Skeletal muscle satellite cell (primary cell): ENCODE results near the gene TTC7B.

Experiments used
- H3K27me3 ChIP-seq: 2 replicates; pipeline ENCODE4 v1.7.0; 2013; ENCODE audit warnings: low read length; ENCODE audit not compliant: control insufficient read depth, insufficient read depth
- H3K36me3 ChIP-seq: 2 replicates; pipeline ENCODE4 v1.7.0; 2013; ENCODE audit warnings: mild to moderate bottlenecking, control low read depth, low read length; ENCODE audit not compliant: insufficient read depth
- H3K4me1 ChIP-seq: 2 replicates; pipeline ENCODE4 v1.7.0; 2013; ENCODE audit warnings: low read length; ENCODE audit not compliant: control insufficient read depth, insufficient read depth
- H3K4me2 ChIP-seq: 2 replicates; pipeline ENCODE4 v1.7.0; 2013; ENCODE audit warnings: mild to moderate bottlenecking, low read length
- H3K4me3 ChIP-seq: 2 replicates; pipeline ENCODE4 v1.7.0; 2013; ENCODE audit warnings: low read length
- H3K9ac ChIP-seq: 2 replicates; pipeline ENCODE4 v1.7.0; 2013; ENCODE audit warnings: mild to moderate bottlenecking, low read depth, low read length, moderate library complexity
- H3K9me3 ChIP-seq: replicated peaks from 2 replicates; pipeline ENCODE4 v1.7.0; 2013; ENCODE audit warnings: mild to moderate bottlenecking, control low read depth, low read length

Gene TTC7B

GRCh38 chr14:90715495-90715894, 100.7 kb downstream of the TTC7B start:
- Histone ChIP-seq H3K9ac (no peak overlapping the region), H3K4me2 (no peak overlapping the region), H3K36me3 (no peaks in the 10 kb centered on the region), H3K9me3 (no peaks in the 10 kb centered on the region), H3K27me3 (no peaks in the 10 kb centered on the region), H3K4me1 (peaks cover 4% of the 10 kb centered on the region), H3K4me3 (no peak overlapping the region)

GRCh38 chr14:90714811-90715210, 101.4 kb downstream of the TTC7B start:
- Histone ChIP-seq H3K9me3 (no peaks in the 10 kb centered on the region), H3K27me3 (no peaks in the 10 kb centered on the region), H3K36me3 (no peaks in the 10 kb centered on the region), H3K4me2 (no peak overlapping the region), H3K9ac (no peak overlapping the region), H3K4me1 (peaks cover 4% of the 10 kb centered on the region), H3K4me3 (no peak overlapping the region)

- Histone ChIP-seq H3K36me3 (no peaks in the 10 kb centered on the region), H3K4me2 (no peak overlapping the region), H3K9ac (no peak overlapping the region), H3K27me3 (no peaks in the 10 kb centered on the region), H3K4me1 (no peaks in the 10 kb centered on the region), H3K9me3 (no peaks in the 10 kb centered on the region), H3K4me3 (no peak overlapping the region)
Measured at GRCh38 chr14:90704738-90705392, 111.4 kb downstream of the TTC7B start.

DNA sequence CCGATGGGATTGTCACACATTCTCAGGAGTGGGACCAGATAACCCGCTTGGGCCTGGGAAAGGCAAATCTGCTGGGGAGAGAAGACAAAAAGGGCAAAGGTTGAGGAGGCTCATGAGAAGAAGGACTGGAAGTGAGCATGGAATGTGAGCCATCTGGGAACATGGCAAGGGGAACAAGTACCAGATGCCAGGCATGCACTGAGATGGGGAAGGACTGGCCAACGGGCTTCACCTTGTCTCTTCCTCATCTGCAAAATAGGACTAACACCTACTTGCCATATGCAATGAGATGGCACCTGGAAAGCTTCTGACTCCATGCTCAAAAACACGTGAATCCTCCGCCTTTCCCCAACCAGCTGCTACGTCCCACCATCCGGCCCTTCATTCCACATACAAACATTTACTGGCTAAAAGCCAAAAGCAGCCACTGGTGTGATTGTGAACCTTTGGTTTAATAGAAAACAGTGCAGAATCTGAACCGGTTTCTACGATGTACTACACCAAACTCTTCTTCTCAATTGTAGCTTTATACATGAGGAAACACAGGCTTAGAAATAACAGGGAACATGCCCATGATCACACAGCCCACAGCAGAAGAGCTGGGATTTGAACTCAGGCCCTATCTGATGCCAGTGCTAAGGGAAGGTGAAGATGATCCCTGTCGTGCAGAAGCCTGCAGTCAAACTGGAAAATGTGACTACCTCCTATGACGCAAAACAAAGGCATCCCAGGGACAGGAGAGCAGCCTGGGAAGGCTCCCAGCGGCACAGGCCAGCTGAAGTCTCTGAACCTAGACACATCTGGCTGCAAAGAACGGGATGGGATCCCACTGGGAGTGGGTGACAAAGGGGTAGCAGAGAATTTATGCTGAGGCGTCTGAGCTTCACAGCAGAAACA, 112.1 kb downstream of the TTC7B start:
- no peaks in the 10 kb centered on the region for H3K9me3 ChIP-seq
- no peak overlapping the region for H3K9ac ChIP-seq
- no peaks in the 10 kb centered on the region for H3K4me1 ChIP-seq
- H3K27me3 ChIP-seq: no peaks in the 10 kb centered on the region
- H3K4me2 ChIP-seq: no peak overlapping the region
- H3K4me3 ChIP-seq: no peak overlapping the region
- H3K36me3 ChIP-seq: no peaks in the 10 kb centered on the region

GRCh38 chr14:90700933-90701776, 115.1 kb downstream of the TTC7B start:
- Histone ChIP-seq H3K4me3 (no peak overlapping the region), H3K27me3 (no peaks in the 10 kb centered on the region), H3K9me3 (no peaks in the 10 kb centered on the region), H3K4me1 (no peaks in the 10 kb centered on the region), H3K9ac (no peak overlapping the region), H3K4me2 (no peak overlapping the region), H3K36me3 (no peaks in the 10 kb centered on the region)

DNA sequence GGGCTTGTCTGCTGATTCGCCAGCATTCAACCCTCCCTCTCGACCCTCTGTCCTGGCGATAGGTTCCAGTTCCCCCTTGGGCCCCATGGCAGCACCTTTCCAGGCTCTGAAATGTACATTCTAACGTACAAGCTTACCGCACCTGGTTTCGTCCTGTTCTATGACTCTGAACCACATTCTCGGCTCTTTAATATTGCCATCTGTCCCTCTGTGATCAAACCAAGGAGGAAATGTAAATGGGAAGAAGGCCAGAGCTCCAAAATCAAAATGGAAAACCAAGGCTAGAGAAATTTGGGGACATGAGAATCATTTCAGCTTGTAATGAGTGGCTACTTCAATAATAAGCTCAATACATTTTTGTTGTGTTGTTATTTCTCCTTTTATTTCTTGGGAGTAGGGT, 117.2 kb downstream of the TTC7B start:
- Histone ChIP-seq H3K9ac (no peak overlapping the region), H3K9me3 (no peaks in the 10 kb centered on the region), H3K4me2 (no peak overlapping the region), H3K36me3 (no peaks in the 10 kb centered on the region), H3K27me3 (no peaks in the 10 kb centered on the region), H3K4me3 (no peak overlapping the region), H3K4me1 (no peaks in the 10 kb centered on the region)

GRCh38 chr14:90698379-90698869, 117.8 kb downstream of the TTC7B start:
- Histone ChIP-seq H3K27me3 (no peaks in the 10 kb centered on the region), H3K4me1 (no peaks in the 10 kb centered on the region), H3K4me3 (no peak overlapping the region), H3K9ac (no peak overlapping the region), H3K9me3 (no peaks in the 10 kb centered on the region), H3K4me2 (no peak overlapping the region), H3K36me3 (no peaks in the 10 kb centered on the region)

- no peak overlapping the region for H3K4me3 ChIP-seq
- no peaks in the 10 kb centered on the region for H3K27me3 ChIP-seq
- H3K36me3 ChIP-seq: no peaks in the 10 kb centered on the region
- H3K4me1 ChIP-seq: no peaks in the 10 kb centered on the region
- no peak overlapping the region for H3K9ac ChIP-seq
- no peaks in the 10 kb centered on the region for H3K9me3 ChIP-seq
- H3K4me2 ChIP-seq: no peak overlapping the region
Measured at GRCh38 chr14:90697577-90698206, 118.5 kb downstream of the TTC7B start.

- H3K4me2 ChIP-seq: no peak overlapping the region
- no peak overlapping the region for H3K4me3 ChIP-seq
- H3K9ac ChIP-seq: no peak overlapping the region
- no peaks in the 10 kb centered on the region for H3K9me3 ChIP-seq
- no peaks in the 10 kb centered on the region for H3K27me3 ChIP-seq
- no peaks in the 10 kb centered on the region for H3K36me3 ChIP-seq
- H3K4me1 ChIP-seq: no peaks in the 10 kb centered on the region
Measured at GRCh38 chr14:90697132-90697531, 119.1 kb downstream of the TTC7B start.

DNA sequence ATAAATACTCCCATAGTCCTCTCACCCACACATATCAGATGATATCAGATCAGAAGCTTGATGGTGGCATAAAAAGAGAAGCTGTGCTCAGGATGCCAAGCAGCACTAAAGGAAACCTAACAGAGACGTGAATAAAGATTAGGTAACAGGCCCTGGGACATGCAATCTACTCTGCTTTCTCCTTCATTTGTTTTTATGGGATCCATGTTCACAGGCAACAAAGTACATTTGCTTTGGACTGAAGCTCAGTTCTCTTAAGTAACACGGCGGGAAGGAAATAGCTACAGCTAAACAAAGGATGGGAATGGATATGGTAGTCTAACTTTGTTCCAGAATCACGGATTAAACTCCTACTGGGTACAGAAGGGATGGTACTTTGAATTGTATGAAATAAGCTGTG, 119.5 kb downstream of the TTC7B start:
- no peaks in the 10 kb centered on the region for H3K9me3 ChIP-seq
- H3K4me3 ChIP-seq: no peak overlapping the region
- H3K27me3 ChIP-seq: no peaks in the 10 kb centered on the region
- H3K9ac ChIP-seq: no peak overlapping the region
- H3K4me2 ChIP-seq: no peak overlapping the region
- H3K4me1 ChIP-seq: peaks cover 4% of the 10 kb centered on the region
- no peaks in the 10 kb centered on the region for H3K36me3 ChIP-seq
